Cerebellar nuclear complex (tissue), 1 donor: Measurements from ENCODE around the gene HOXC12.

Experiments
- DNase-seq, 2 experiments: peaks; one replicate each; lab custom pipeline; 2025; lab: John Stamatoyannopoulos, UW

HOXC12 gene

GRCh38 chr12:53983950-53984572, 29.4 kb downstream of the HOXC12 start:
- no peak for DNase-seq

GRCh38 chr12:53984901-53985691, 30.4 kb downstream of the HOXC12 start, which contains the start of gene HOXC10:
Gene HOXC10 (plus strand): TSS chr12:53985146. CDS start chr12:53985260, 114 bp downstream.
- DNase-seq: no peak

GRCh38 chr12:53985692-53985993, 30.9 kb downstream of the HOXC12 start:
- no peak for DNase-seq

DNA sequence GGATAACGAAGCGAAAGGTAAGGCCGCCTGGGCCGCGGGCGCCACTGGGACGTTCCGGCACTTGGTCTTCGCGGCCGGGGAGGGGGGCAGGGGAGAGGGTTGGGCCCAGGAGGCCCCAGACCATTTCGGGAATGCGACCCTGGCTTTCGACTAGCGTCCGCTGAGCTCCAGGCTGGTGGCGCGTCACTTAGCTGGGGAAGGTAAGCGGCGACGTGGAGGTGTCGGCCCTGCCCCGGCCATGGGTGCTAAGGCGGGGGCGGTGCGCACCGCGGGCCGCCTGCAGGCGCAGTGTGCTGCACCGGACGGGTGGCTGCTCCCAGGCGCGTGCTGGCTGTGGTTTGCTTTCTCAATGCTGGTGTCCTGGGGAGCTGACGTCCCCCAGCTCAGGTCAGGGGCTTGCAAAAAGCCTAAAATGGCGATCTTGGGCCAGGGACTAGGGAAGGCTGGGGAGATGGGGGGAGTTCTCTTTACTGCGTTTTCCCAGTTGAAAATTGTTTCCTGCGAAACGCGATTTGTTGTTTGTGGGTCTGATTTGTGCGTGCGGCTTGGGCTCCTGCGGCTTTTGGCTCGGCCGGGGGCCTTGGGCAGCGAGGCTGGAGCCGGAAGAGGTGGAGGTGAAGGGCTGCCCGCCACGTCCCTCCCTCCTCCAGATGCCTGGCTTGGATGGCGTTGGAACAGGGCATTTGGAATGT, 31.4 kb downstream of the HOXC12 start:
- DNase-seq: no peak

DNA sequence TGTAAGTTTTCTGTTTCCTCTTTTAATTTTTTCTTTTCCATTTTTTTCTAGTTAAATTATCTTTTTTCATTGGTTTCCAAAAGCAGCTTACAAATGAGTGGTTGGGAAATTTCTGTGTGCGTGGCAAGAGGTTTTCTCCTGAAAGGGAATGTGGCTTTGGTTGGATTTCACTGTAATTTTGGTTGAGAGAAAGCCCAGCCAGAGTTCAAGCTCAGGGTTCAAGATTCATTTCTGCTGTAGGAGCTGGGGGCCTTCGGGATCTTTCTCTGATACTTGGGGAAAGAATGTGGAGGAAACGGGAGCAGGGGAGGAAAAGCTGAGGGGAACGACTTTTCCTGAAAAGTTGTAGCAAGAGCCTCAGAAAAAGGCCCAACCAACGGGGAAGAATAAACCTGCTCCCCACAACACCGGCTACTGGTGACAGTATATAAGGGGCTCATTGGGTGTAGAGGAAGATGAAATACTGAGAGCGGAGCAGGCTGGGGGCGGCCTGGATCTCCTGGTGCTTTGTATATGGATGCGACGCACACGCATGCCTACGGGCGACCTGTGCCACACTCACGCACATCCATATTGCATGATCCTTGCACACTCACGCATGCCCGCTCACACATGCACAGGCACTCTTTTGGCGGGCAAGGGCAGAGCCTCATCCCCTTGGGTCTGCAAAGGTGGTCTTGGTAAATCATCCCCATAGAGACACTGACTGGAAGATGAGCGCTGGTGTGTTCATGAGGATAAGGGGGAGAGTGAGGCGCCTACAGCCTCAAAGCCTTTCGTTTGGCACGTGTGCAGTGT, 32.2 kb downstream of the HOXC12 start:
- DNase-seq: no peak

DNA sequence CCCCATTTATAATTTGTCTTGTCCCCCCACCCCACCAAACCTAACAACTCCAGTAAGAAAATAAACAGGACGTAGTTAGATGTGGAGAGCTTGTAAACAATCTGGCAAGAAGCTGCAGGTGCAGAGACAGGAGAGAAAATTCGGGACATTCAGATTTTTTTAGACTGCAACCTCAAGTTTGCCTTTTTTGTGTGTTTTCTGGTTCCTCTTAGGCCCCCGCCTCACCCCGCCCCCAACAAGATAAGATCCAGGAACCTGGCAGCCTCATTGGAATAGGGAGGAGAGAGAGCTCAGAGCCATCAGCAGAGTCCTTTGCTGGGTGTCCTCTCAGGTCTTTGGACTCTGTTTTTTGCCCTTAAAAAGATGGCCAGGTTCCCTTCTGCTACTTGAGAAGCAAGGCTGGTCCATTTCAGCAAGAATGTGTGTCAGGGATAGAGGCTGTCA, 33.1 kb downstream of the HOXC12 start:
- DNase-seq: no peak

GRCh38 chr12:53988541-53989226, 34.0 kb downstream of the HOXC12 start:
- no peak for DNase-seq

GRCh38 chr12:53989227-53990113, 34.8 kb downstream of the HOXC12 start:
- no peak for DNase-seq

DNA sequence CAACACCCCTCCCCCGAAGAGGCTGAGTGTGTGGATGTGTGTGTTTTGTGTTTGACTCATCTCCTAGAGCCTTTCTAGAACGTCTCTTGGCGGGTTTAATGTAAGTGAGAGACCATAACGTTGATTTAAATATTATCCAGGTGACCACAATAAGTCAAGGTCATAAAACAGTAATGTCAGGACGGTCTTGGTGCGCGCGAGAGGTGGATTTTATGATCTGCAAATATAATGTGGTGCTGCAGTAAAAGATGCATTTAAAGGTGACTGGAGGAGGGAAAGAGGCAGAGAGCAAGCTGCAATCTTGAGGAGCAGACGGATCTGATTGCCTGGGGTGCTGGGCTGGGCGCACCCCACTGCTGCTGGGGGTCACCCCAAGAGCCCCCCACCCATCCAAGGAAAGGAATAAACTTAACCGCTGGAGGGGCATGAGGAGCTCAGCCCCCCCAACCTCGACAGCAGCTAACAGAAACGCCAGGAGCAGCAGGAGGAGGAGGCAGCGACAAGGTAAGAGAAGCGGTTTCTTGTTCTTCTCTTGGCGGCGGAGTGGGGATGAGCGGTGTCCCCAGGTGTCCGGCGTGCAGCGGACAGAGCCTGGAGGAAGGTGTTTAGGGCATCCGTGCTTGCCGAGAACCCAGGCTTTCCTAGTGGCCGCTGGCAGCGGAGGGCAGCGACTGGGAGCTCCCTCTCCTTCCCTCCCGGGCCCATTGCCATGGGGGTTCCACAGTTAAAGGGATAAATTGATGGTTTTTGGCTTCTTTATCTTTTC, 35.8 kb downstream of the HOXC12 start:
- DNase-seq: no peak

- no peak for DNase-seq
These were observed 36.4 kb downstream of the HOXC12 start for GRCh38 chr12:53991077-53991460.

DNA sequence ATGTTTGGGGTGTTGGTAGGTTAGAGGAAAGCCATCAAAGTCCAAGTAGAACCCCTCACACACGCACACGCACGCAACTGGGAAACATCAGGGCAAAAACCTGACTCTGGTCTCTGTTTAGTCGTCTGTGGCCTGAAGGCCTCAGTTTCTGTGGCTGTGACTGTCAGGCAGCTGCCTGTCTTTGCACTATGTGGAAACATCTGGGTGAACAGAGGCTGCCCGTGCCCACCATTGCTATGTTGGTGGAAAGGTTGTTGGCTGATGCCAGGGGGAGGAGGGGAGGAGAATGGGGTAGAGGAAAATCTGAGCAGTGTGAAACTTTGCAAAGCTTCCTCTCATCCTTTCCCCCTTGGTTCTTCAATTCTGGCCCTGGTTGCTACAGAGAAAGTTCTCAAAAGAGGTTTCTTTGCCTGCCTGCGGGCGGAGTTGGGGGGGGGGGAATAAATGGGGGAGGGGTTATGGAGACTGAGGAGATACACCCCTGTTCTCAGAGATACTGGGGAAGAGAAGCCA, 37.7 kb downstream of the HOXC12 start:
- DNase-seq: no peak

GRCh38 chr12:53993162-53994008, 38.7 kb downstream of the HOXC12 start:
- DNase-seq: no peak

DNA sequence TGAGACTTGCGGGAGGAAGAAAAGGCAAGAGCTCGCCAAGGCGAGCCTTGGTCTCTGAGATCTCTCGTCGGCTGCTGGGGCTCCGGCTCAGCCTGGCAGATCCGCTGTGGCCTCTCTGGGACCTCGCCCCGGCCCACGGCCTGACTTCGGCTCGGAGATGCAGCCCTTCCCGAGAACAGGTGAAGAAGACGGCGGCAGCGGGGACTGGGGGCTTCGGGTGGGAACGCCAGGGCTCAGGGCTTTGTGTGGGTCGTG, 39.2 kb downstream of the HOXC12 start:
- no peak for DNase-seq

GRCh38 chr12:53994264-53995001, 39.7 kb downstream of the HOXC12 start:
- no peak for DNase-seq

DNA sequence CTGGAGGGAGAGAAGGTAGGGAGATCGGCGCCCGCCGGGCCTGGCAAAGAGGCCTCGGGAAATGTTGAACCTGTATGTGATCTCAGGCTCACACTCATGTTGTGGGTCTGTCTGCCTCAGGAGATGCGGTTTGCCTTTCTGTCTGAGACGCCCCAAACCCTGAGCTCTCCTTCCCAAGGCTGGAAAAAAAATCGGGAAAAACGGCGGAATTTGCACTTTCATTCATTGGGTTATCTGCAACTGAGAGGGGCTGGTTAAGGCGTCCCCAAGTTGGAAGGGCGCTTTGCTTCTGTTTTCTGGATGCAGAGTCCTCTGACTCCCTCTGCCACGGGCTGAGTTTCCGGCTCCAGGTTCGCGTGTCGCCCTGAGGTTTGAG, 40.3 kb downstream of the HOXC12 start:
- DNase-seq: no peak

DNA sequence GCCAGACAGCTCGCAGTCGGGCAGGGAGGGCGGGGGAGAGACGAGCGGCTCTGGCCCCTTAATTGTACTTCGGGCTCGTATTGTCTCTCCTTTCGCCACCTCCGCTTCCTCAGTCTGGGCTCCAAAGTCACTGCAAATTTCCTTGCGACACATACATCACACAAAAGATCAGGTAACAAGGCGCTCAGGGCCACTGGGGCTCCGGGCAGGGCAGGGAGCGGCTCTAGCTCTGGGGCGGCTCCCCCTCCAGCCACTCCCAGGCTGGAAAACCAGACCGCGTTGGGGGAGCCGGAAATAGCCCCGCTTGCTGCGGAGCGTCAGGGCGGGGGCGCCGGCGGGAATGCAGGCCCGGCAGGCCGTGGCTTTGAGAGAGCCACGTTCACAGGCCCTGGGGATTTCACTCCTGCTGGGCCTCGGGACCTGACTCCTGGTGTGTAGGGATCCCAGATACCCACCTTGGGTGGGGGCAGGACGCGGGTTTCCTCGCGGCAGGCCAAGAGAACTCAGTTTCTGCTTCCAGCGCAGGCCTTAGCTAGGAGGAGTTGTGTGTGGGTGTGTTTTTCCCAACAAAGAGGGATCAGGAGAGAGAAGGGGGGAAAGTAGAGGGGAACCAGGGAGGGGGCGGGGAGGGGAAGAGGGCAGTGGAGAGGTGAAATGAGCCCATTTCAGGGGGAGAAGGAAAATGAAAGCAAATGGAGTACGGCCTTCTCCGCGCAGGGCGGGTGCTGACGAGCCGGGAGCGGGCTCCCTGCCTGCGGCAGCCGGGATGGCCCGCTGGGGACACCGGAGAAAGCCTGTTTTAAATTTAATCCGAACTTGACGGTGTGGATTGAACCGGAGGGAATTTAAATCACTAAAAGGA, 40.9 kb downstream of the HOXC12 start:
- DNase-seq: no peak
